SW 1271 (cell line): ENCODE results near the gene SEPTIN10.
"Not testable (repeated sequence)": the region's sequence is repeated elsewhere in the genome, so short reads cannot be mapped to it uniquely, and the experiment has no call there.

ENCODE experiments used
- DNase-seq, 2 experiments: peaks; one replicate each; lab custom pipeline; 2025; lab: John Stamatoyannopoulos, UW

Gene SEPTIN10

GRCh38 chr2:109613922-109614714 is at the start of gene SEPTIN10, which contains the start of gene SOWAHC:
TSS of gene SEPTIN10 (minus strand) at chr2:109613966. CDS start at chr2:109613827, 139 bp downstream.
TSS of gene SOWAHC (plus strand) at chr2:109614364. CDS start at chr2:109614490, 126 bp downstream.
- DNase-seq: peak; percentile 99

GRCh38 chr2:109662889-109663288 is 49.1 kb upstream of the SEPTIN10 start:
- no peak for DNase-seq

GRCh38 chr2:109660046-109660860 is 46.5 kb upstream of the SEPTIN10 start:
- no peak for DNase-seq

GRCh38 chr2:109659396-109660045 is 45.8 kb upstream of the SEPTIN10 start:
- DNase-seq: no peak

- no peak for DNase-seq
These were observed 41.5 kb upstream of the SEPTIN10 start for GRCh38 chr2:109655287-109655686.

DNA sequence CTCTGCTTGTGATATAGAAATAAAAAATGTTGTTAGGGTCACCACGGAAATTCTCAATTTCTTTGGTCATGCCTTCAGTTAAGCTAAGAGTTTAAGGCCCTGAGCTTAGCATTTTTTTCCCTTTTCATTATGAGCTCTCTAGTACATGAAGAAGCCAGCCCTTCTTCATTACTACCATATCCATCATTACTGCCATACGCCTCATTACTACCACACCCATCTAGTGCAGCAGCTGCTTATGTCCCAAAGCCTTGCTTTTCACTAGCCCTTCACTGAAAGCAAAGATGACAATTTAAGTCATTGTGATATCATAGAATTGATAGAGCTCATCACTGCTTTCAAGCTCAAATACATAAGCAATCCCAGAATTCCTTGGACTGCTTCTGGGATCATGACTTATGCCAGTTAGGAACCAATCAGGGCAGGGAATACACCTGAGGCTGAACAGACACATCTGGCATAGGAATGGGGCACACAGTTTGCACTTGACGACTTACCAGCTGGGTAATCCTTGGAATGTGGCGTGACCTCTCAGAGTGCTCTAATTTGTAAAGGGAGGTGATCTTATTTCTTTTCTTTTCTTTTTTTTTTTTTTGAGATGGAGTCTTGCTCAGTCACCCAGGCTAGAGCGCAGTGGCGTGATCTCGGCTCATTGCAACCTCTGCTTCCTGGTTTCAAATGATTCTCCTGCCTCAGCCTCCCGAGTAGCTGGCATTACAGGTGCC is 40.7 kb upstream of the SEPTIN10 start:
- DNase-seq: no peak

- DNase-seq: no peak
These were observed 36.2 kb upstream of the SEPTIN10 start for GRCh38 chr2:109649736-109650695.

DNA sequence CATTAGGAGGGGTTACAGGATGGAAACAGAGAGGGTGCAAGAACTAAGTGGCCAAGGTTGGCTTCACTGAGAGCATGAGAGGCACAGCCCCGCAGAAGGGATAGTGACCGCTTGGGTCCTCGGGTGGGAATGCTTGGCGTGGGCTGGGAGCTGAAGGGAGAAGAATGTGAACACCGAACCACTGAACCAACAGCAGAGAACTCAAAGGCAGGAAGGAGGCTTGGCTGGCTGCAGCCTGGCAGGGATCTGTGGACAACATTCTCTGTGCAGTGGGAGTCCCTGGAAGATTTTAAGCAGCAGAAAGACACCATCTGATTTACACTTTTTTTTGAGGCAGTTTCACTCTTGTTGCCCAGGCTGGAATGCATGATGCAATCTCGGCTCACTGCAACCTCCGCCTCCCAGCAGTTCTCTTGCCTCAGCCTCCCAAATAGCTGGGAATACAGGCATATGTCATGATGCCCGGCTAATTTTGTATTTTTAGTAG is 34.3 kb upstream of the SEPTIN10 start:
- DNase-seq: no peak

DNA sequence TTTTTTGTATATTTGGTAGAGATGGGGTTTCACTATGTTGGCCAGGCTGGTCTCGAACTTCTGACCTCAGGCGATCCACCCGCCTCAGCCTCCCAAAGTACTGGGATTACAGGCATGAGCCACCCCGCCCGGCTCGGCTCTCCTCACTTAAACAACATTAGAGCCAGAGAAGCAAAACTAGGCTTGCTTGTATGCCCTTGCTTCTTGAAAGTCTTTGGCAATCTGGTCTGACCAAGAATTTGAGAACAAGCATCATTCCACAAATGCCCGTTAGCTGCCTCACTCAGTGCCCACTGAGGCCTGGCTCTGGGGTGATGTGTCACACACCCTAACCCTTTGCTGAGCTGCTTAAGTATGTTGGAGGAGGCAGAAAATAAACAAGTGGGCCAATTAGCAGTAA is 33.9 kb upstream of the SEPTIN10 start:
- DNase-seq: no peak

- no peak for DNase-seq
These were observed 33.2 kb upstream of the SEPTIN10 start for GRCh38 chr2:109646961-109647360.

DNA sequence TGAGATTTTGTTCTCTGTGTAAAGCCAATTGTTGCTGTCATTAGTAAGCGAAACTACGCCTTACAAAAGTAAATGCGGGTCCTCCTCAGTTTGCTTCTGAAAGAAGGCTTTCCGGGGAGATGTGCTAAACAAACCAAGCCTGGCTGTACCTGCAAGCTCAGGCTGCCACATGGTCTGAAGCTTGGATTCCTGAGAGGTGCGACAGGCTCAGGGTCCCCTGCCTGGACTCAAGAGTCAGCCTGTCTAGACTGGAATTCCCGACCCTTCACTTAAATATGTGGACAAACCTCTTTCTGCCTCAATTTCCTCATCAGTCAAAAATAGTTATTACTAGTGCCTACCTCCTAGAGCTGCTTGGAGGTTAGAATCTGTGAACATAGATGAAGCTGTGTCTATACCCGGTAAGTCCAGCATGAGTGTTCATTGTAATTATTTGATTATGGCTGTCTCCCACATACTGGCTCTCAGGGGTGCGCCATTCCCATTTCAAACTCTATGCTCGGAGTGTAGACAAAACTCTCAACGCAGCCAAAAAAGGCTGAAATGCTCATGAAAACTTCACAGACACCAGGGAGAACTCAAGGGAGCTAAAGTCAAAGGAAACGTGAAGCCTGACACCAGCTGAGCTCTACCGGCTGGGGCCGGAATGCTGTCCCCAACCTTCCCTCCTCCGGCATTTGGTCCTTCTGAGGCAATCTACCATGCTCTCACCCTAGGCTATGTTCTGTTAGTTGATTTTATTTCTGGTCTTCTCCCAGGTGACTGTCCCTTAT is 31.8 kb upstream of the SEPTIN10 start:
- DNase-seq: no peak

DNA sequence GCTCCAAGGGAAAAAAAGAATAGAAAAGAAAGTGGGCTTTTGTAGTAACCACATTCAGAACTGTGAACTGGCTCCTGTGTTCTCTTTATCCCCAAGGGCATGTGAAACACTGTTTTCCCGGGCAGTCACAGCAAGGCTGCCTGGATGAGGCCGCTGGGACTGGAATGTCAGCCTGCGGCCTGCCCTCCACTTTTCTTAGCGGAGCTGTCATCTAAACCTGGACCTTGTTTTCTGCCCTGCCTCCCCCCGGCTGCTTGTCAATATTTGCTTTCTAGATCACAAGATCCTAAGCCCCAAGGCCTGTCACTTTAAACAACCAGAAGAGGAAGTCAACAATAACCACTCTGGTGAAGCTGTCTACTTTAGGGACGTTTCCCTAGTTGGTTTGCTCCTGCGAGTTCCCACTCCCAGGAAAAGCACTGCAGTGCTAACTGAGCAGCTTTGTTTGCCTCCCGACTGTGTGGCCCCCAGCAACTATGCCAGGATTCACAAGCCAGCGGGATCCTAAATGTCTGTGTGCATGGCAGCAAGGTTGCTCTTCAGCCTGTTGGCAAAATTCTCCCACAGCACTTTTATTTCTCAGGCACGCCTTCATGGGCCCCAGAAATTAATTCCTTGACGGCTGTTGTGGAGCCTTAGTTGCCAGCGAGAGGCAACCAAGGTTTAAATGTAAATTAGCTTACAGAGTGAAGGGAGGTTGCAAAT is 31.0 kb upstream of the SEPTIN10 start:
- no peak for DNase-seq

DNA sequence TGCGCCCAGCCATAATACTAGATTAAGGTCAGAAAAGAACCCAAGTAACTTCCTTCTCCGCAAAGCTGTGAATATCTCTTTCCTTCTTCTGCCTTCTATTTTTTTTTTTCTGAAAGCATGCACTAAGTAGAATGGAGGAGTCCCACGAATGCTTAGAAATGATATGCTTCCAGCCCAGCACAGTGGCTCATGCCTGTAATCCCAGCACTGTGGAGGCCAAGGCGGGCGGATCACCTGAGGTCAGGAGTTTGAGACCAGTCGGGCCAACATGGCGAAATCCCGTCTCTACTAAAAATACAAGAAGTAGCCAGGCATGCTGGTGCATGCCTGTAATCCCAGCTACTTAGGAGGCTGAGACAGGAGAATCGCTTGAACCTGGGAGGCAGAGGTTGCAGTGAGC is 26.2 kb upstream of the SEPTIN10 start:
- not testable (repeated sequence) for DNase-seq

GRCh38 chr2:109638795-109639194 is 25.0 kb upstream of the SEPTIN10 start:
- DNase-seq: no peak

DNA sequence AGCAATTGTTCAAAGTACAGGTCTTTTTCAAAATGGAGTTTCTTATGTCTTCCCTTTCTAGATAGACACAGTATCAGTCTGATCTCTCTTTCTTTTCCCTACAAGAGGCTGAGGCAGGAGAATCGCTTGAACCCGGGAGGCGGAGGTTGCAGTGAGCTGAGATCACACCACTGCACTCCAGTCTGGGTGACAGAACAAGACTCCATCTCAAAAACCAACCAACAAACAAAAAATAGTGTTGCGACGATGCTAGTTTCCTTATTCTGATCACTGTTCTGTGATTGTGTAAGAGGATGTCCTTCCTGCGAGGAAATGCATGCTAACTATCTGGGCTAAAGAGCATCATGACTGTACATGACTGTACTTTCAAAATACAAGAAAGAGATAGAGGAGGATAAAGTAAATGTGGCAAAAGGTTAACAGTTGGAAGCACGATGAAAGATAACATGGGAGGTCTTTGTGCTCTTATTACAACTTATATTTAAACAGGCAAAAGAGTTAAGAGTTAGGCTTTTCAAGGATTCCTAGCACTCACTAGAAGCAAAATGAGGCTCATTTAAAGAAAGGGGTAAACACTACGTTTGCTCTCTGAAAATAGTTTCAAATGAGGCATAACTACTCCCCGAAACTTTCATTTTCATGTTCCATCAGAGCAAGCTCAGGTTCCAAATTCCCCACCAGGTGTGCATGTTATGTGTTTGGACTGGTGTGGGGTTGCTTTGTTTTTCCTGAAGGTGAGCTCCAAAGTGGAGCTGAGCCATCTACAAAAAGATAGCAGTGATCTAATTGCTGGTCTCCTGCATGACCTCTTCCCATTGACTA is 24.2 kb upstream of the SEPTIN10 start:
- DNase-seq: peak in 1 of 2 experiments; percentile 25

- no peak for DNase-seq
These were observed 22.6 kb upstream of the SEPTIN10 start for GRCh38 chr2:109636317-109636716.

DNA sequence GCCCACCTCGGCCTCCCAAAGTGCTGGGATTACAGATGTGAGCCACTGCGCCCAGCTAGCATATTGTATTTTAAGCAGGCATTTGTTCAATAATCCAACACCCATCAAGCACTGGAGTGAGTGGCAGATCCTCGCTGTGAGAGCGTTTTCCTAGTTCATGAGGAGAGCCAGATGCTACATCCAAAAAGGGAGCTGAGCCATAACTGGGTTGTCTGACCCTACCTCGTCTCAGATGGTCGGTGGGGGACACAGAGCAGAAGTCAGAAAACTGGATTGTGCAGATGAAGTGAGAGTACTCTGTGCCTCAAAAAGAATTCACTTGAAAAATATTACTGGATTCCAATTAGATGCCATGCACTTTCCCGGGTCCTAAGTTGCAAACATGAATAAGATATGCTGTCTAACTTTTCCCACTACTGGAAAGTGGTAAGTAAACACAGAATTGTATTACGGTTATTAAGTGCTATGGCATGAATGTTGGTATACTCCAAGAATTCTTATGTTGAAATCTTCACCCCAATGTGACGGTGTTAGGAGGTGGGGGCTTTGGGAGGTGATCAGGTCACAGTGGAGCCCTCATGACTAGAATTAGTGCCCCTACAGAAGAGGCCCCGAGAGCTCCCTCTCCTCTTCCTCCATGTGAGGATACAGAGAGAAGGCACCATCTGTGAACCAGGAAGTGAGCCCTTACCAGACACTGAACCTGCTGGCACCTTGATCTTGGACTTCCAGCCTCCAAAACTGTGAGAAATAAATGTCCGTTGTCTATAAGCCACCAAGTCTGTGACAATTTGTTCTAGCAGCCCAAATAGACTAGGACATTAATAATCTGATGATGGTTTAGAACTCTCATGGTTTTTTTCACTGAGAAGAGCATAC is 21.9 kb upstream of the SEPTIN10 start:
- no peak for DNase-seq
